ENCODE data around the gene PHLPP2. TPM values are rescaled to one million over a fixed set of nuclear protein-coding genes. Genes with fewer than 3 reads are reported as not detected.

Gene PHLPP2
- total RNA-seq, 1 donor from 2014 or later = 14.8 TPM

DNA sequence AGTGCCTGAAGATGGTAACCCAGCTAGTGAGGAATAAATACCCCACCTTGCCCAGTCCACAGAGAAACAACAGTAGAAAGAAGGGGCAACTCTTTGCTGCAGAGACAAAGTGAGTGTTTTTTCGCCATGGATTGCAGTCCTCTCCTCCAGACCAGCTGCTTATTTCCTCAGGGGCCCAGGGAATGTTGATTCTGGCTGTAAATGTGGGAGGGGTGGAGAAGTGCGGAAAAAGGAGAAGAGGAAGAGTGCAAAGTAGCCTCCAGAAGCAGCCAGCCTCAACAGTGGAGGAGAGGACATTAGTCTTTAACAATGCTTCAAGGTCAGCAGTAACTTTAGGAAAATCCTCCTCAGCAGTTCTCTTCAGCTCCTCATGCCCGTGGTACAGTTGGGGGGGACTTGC, 8.1 kb upstream of the PHLPP2 start:
- Mint-ChIP-seq H3K9me3 (no peaks in the 10 kb centered on the region), H3K27me3 (no peaks in the 10 kb centered on the region), H3K4me3 (no peak overlapping the region), H3K4me1 (peaks cover 4% of the 10 kb centered on the region), H3K27ac (no peak overlapping the region), H3K36me3 (ENCODE audit: low read depth) (peaks cover 44% of the 10 kb centered on the region)
- intact Hi-C loops (cut with micrococcal nuclease) = no loop called here
- DNase-seq = no peak

- Mint-ChIP-seq H3K27me3 (peaks cover 13% of the 10 kb centered on the region), H3K4me1 (peaks cover 13% of the 10 kb centered on the region), H3K36me3 (ENCODE audit: low read depth) (peaks cover 20% of the 10 kb centered on the region), H3K27ac (no peak overlapping the region), H3K9me3 (no peaks in the 10 kb centered on the region), H3K4me3 (no peak overlapping the region)
- intact Hi-C loops (cut with micrococcal nuclease) = loop anchor here (10.0 kb wide), 2 partner anchors 163 to 367 kb away; partner anchors contain the start of genes DHX38 and TXNL4B
- DNase-seq = no peak
Observed at GRCh38 chr16:71727551-71728324, 3.2 kb upstream of the PHLPP2 start.

GRCh38 chr16:71726476-71727315, 2.2 kb upstream of the PHLPP2 start:
- intact Hi-C loops (cut with micrococcal nuclease) = loop anchor here (10.0 kb wide), 2 partner anchors 162 to 368 kb away; partner anchors contain the start of genes DHX38 and TXNL4B
- H3K36me3 Mint-ChIP-seq (ENCODE audit: low read depth) = peaks cover 10% of the 10 kb centered on the region
- peaks cover 13% of the 10 kb centered on the region for H3K27me3 Mint-ChIP-seq
- H3K4me1 Mint-ChIP-seq = peaks cover 17% of the 10 kb centered on the region
- no peak overlapping the region for H3K4me3 Mint-ChIP-seq
- DNase-seq = no peak
- no peak overlapping the region for H3K27ac Mint-ChIP-seq
- H3K9me3 Mint-ChIP-seq = no peaks in the 10 kb centered on the region

- Mint-ChIP-seq H3K4me1 (peaks cover 13% of the 10 kb centered on the region), H3K36me3 (ENCODE audit: low read depth) (no peaks in the 10 kb centered on the region), H3K4me3 (peak overlapping the region; percentile 79), H3K27me3 (peaks cover 13% of the 10 kb centered on the region), H3K27ac (peak overlapping the region; percentile 53), H3K9me3 (no peaks in the 10 kb centered on the region)
- intact Hi-C loops (cut with micrococcal nuclease) = loop anchor here (2.0 to 10.0 kb wide), 5 partner anchors 85 to 371 kb away; partner anchors contain the start of genes AP1G1, DHX38, IST1 and TXNL4B
- peak; percentile 94 for DNase-seq
Observed at GRCh38 chr16:71723537-71724319, 773 bp downstream of the PHLPP2 start.

DNA sequence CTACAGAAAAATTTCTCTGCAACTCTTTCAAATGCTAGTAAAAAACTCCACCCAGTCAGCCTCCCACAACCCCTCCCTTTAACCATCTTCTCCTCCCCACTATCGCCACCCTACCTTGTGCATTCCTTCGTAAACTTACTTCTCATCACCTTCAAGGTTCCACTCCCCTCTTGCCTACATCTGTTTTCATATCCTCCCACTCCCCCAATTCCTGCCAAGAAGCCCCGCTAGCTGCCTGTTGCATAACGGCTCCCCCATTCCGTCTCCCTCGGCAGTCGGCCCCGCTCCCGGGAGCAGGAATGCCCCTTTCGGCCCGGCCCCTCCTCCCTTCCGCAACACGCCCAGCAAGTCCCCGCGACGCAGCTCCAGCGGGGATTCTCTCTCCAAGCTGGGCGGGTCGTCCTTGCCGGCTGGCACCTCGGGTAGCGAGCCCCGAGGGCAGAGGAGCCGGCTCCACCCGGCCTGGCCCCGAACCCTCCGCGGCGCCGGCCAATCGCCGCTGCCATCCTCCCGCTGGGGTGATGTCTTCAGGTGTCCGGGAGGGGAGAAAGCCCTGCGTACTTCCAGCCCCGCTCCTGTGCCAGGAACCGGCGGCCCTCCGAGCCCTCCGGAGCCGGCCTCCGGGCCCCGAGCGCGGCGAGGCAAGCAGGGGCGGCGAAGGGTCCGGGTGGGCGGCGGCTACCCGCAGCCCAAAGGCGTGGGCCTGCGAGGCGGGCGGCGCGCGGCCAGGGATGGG, 1.5 kb downstream of the PHLPP2 start:
- H3K9me3 Mint-ChIP-seq = no peaks in the 10 kb centered on the region
- H3K27me3 Mint-ChIP-seq = peaks cover 13% of the 10 kb centered on the region
- intact Hi-C loops (cut with micrococcal nuclease) = loop anchor here (2.0 to 10.0 kb wide), 5 partner anchors 86 to 372 kb away; partner anchors contain the start of genes AP1G1, DHX38, IST1 and TXNL4B
- peak overlapping the region; percentile 98 for H3K4me3 Mint-ChIP-seq
- H3K27ac Mint-ChIP-seq = peak overlapping the region; percentile 91
- no peaks in the 10 kb centered on the region for H3K36me3 Mint-ChIP-seq (ENCODE audit: low read depth)
- DNase-seq = peak; percentile 88
- H3K4me1 Mint-ChIP-seq = peaks cover 13% of the 10 kb centered on the region

- H3K4me1 Mint-ChIP-seq = peaks cover 13% of the 10 kb centered on the region
- no peak for DNase-seq
- no peaks in the 10 kb centered on the region for H3K36me3 Mint-ChIP-seq (ENCODE audit: low read depth)
- H3K27me3 Mint-ChIP-seq = peaks cover 13% of the 10 kb centered on the region
- intact Hi-C loops (cut with micrococcal nuclease) = loop anchor here (5.0 to 10.0 kb wide), 4 partner anchors 156 to 374 kb away; partner anchors contain the start of genes DHX38, IST1, TXNL4B and ZNF821
- H3K4me3 Mint-ChIP-seq = no peak overlapping the region
- no peaks in the 10 kb centered on the region for H3K9me3 Mint-ChIP-seq
- H3K27ac Mint-ChIP-seq = no peak overlapping the region
Observed at GRCh38 chr16:71721066-71721740, 3.3 kb downstream of the PHLPP2 start.

DNA sequence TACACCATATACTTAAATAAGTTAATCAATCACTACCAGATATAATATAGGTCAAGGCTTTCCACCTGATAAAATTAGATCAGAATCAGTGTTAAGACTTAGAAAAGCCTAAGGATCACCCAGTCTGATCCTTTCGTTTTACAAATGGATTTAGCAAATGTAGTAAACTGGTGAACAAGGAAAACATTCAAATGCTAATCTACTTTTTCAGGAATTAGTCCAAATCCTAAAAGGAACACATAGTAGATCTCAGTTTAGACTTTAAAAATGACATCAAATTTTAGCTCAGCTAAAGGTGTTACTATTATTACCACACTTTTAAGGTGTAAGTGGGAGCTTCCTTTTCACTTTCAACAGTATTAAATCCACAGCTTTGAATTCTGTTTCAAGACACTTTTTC, 12.0 kb downstream of the PHLPP2 start:
- Mint-ChIP-seq H3K27ac (no peak overlapping the region), H3K4me3 (no peak overlapping the region), H3K4me1 (peaks cover 9% of the 10 kb centered on the region)

DNA sequence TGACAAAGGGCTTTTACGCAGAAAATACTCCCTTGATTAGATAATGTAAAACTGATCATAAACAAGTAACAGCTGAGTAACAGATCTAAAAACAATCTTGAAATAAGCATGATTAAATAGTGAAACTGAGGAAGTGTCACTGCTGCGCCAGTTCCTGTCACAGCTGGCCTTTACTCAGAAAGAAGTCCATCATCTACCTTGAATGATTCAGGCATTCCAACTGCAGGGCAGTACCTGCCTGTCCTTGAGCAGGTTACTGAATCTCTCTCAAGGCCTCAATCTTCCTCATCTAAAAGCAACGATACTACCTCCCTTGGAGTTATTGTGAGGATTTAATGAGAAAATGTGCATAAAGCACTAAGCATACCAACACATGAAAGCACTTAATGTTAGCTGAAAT, 12.7 kb downstream of the PHLPP2 start:
- H3K36me3 Mint-ChIP-seq (ENCODE audit: low read depth) = peaks cover 1% of the 10 kb centered on the region
- H3K4me3 Mint-ChIP-seq = no peak overlapping the region
- no peak for DNase-seq
- H3K27ac Mint-ChIP-seq = no peak overlapping the region
- no peaks in the 10 kb centered on the region for H3K27me3 Mint-ChIP-seq
- intact Hi-C loops (cut with micrococcal nuclease) = no loop called here
- H3K4me1 Mint-ChIP-seq = peaks cover 9% of the 10 kb centered on the region
- H3K9me3 Mint-ChIP-seq = no peaks in the 10 kb centered on the region

More for the DNA sequence above, 12.0 kb downstream of the PHLPP2 start:
- H3K9me3 Mint-ChIP-seq = no peaks in the 10 kb centered on the region
- no peak for DNase-seq
- H3K27me3 Mint-ChIP-seq = no peaks in the 10 kb centered on the region
- intact Hi-C loops (cut with micrococcal nuclease) = no loop called here
- H3K36me3 Mint-ChIP-seq (ENCODE audit: low read depth) = peaks cover 1% of the 10 kb centered on the region

DNA sequence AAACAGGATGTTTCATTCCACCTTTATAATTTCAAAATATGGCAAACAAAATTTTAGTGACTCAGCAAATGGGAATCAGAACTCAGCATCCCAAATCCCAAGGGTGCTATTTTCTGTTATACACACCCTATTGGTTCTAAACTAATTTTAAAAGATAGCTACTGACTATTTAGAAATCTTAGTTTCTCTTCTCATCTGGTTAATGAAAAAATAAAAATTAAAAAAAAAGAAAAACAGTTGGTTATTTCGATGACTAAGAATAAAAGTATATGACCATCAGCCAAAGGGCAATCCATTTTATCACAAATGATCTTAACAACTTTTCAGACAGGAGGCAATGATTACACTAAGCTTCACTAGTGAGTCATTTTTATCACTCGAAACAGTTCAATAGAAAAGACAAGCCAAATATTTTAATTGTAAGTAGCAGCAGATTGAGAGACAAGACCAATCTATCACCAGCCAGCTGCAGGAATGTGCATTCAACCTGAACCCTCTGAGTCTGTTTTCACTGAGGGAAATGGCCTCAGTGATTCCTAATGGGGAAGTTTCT, 15.2 kb downstream of the PHLPP2 start:
- H3K9me3 Mint-ChIP-seq = no peaks in the 10 kb centered on the region
- no peaks in the 10 kb centered on the region for H3K27me3 Mint-ChIP-seq
- intact Hi-C loops (cut with micrococcal nuclease) = no loop called here
- H3K27ac Mint-ChIP-seq = no peak overlapping the region
- H3K4me3 Mint-ChIP-seq = no peak overlapping the region
- peaks cover 5% of the 10 kb centered on the region for H3K4me1 Mint-ChIP-seq
- peaks cover 1% of the 10 kb centered on the region for H3K36me3 Mint-ChIP-seq (ENCODE audit: low read depth)
- no peak for DNase-seq

GRCh38 chr16:71708696-71709095, 15.8 kb downstream of the PHLPP2 start:
- intact Hi-C loops (cut with micrococcal nuclease) = no loop called here
- Mint-ChIP-seq H3K27me3 (no peaks in the 10 kb centered on the region), H3K27ac (no peak overlapping the region), H3K4me1 (peaks cover 5% of the 10 kb centered on the region), H3K36me3 (ENCODE audit: low read depth) (no peaks in the 10 kb centered on the region), H3K9me3 (no peaks in the 10 kb centered on the region), H3K4me3 (no peak overlapping the region)
- DNase-seq = no peak

GRCh38 chr16:71707199-71707598, 17.3 kb downstream of the PHLPP2 start:
- Mint-ChIP-seq H3K36me3 (ENCODE audit: low read depth) (no peaks in the 10 kb centered on the region), H3K27me3 (no peaks in the 10 kb centered on the region), H3K27ac (no peak overlapping the region), H3K9me3 (no peaks in the 10 kb centered on the region), H3K4me1 (peaks cover 5% of the 10 kb centered on the region), H3K4me3 (no peak overlapping the region)
- no peak for DNase-seq
- intact Hi-C loops (cut with micrococcal nuclease) = no loop called here

GRCh38 chr16:71706046-71706445, 18.5 kb downstream of the PHLPP2 start:
- DNase-seq = no peak
- Mint-ChIP-seq H3K27ac (no peak overlapping the region), H3K27me3 (no peaks in the 10 kb centered on the region), H3K36me3 (ENCODE audit: low read depth) (no peaks in the 10 kb centered on the region), H3K4me1 (no peaks in the 10 kb centered on the region), H3K4me3 (no peak overlapping the region), H3K9me3 (no peaks in the 10 kb centered on the region)
- intact Hi-C loops (cut with micrococcal nuclease) = no loop called here
